ENCODE results near the gene TANK.

The TANK gene

GRCh38 chr2:161134547-161135518 is 25.4 kb upstream of the TANK start:
- no peak for DNase-seq

- no peak for DNase-seq
These were observed 24.2 kb upstream of the TANK start for GRCh38 chr2:161135951-161136593.

GRCh38 chr2:161136696-161137324 is 23.4 kb upstream of the TANK start:
- DNase-seq, result no peak

- no peak for DNase-seq
These were observed 21.8 kb upstream of the TANK start for GRCh38 chr2:161138429-161138828.

- DNase-seq, result no peak
These were observed 20.9 kb upstream of the TANK start for GRCh38 chr2:161139098-161139987.

- DNase-seq, result no peak
These were observed 19.2 kb upstream of the TANK start for GRCh38 chr2:161141033-161141432.

GRCh38 chr2:161146209-161146775 is 13.9 kb upstream of the TANK start:
- DNase-seq, result no peak

- DNase-seq, result no peak
These were observed 13.2 kb upstream of the TANK start for GRCh38 chr2:161146996-161147395.

GRCh38 chr2:161147856-161148255 is 12.4 kb upstream of the TANK start:
- DNase-seq, result no peak

GRCh38 chr2:161150704-161151103 is 9.5 kb upstream of the TANK start:
- DNase-seq, result no peak

- no peak for DNase-seq
These were observed 7.9 kb upstream of the TANK start for GRCh38 chr2:161152302-161152701.

- DNase-seq, result no peak
These were observed 1.3 kb upstream of the TANK start for GRCh38 chr2:161158882-161159281.

- DNase-seq, result no peak
These were observed 587 bp upstream of the TANK start for GRCh38 chr2:161159456-161160225.

- DNase-seq, result no peak
These were observed 962 bp downstream of the TANK start for GRCh38 chr2:161161074-161161706.

- DNase-seq, result no peak
These were observed 3.2 kb downstream of the TANK start for GRCh38 chr2:161163440-161163839.

GRCh38 chr2:161164161-161164560 is 3.9 kb downstream of the TANK start:
- DNase-seq, result no peak

GRCh38 chr2:161165266-161165665 is 5.0 kb downstream of the TANK start:
- no peak for DNase-seq

GRCh38 chr2:161165811-161166210 is 5.6 kb downstream of the TANK start:
- DNase-seq, result no peak

- no peak for DNase-seq
These were observed 6.5 kb downstream of the TANK start for GRCh38 chr2:161166538-161167409.

GRCh38 chr2:161169335-161169734 is 9.1 kb downstream of the TANK start:
- no peak for DNase-seq

Data from left hindlimb (tissue), 1 donor.